Neural progenitor cell (in vitro differentiated cells): ENCODE results near the gene LIG3.

Experiments used
- CTCF ChIP-seq: fragments of 200-600 bp; sonication (generic); IDR thresholded peaks from 2 replicates; pipeline ENCODE4 v1.5.1; 2017; ENCODE audit warnings: antibody characterized with exemption, mild to moderate bottlenecking
- EZH2 ChIP-seq: fragments of 200-600 bp; sonication (generic); IDR thresholded peaks from 2 replicates; pipeline ENCODE4 v1.6.1; 2017; ENCODE audit warnings: antibody characterized with exemption, mild to moderate bottlenecking, moderate library complexity
- EZH2phosphoT487 ChIP-seq: fragments of 200-600 bp; sonication (generic); IDR thresholded peaks from 2 replicates; pipeline ENCODE4 v1.6.1; 2017; ENCODE audit warnings: antibody characterized with exemption

- TF ChIP-seq CTCF, result no peak
- no peak for TF ChIP-seq EZH2
- no peak for TF ChIP-seq EZH2phosphoT487
These were observed 39.3 kb downstream of the LIG3 start for GRCh38 chr17:35019386-35020179.
